Endometrial microvascular endothelial cells (primary cell): ENCODE measurements around the gene GLIS2. TPM values are rescaled to one million over a fixed set of nuclear protein-coding genes. Genes with fewer than 3 reads are reported as not detected.

Experiments used
- in situ Hi-C: cut with HindIII; loops from 2 replicates; pipeline ENCODE4 v1.10.0; 2017; ENCODE audit warnings: low sequenced_read_pairs, low pct_unique_long_range_greater_than_20kb; ENCODE audit errors: inconsistent ontology term
- total RNA-seq: library from RNA; depleted of rRNA; stranded (reverse); fragments of >200 nt; gene quantifications from one replicate; pipeline ENCODE4 v1.2.3, GENCODE V29; 2015; ENCODE audit errors: inconsistent ontology term

Gene GLIS2
- total RNA-seq, 1 donor from 2014 or later: 2.8 TPM

DNA sequence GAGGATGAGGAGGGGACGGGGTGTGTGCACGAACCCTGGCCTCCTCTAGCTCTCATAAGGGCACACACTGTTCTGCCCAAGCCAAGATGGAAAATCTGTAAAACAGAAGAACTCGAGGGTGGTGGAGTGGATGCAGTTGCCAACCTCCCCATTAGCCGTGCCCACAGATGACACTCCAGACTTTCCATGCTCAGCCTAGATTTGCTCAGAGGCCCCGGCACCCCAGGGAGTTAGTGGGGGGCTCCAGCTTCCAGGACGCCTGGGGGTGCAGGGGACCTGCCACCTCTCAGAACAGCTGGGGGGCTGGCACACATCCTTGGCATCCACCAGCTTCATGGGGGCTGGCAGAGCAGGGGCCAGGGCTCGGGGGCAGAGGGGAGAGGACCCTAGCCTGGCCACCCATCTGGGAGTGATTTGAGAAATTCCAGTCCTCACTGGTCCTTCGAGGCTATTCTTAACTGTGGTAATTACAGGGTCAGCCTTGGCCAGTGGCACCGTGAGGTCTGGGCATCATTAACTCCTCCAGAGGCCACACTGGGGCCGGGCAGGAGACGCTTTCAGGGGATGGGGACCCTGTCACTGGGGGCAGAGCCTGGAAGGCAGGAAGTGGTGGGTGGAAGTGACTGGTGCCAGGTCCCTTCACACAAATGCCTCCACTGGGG, 70.1 kb downstream of the GLIS2 start:
- in situ Hi-C loops: no loop called here

GRCh38 chr16:4386451-4386805, 70.6 kb downstream of the GLIS2 start:
- in situ Hi-C loops: no loop called here

DNA sequence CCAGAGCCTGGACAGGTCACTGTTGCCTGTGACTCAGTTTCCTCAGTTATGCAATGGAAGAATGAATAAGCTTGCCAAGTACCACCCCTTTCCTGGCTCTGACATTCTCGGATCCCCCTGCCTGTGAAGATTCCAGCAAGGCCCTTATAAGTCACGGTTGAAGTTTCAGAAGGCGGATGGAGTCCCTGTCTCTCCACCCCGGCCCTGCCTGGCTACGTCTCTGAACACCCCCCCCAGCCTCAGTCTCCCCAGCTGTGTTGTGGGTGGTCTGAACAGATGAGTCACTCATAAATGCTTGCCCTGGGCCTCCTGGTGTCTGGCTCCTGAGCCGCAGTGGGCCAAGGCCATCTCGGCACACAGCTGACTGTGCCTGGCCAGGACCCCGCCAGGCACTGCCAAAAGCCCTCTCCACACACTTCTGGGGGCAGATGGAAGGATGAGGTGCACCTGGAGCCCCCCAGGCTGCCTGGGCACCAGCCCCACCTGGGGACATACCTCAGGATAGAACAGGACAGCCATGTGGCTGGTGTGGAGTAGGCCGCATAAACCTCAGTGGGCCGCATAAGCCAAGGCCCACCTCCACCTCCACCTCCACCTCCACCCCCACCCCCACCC, 71.2 kb downstream of the GLIS2 start:
- in situ Hi-C loops: no loop called here

- in situ Hi-C loops: no loop called here
Observed at GRCh38 chr16:4387781-4388180, 71.9 kb downstream of the GLIS2 start.

- in situ Hi-C loops: no loop called here
Observed at GRCh38 chr16:4388271-4389021, 72.6 kb downstream of the GLIS2 start.

Other genes with a start within 250 kb of the GLIS2 start
- 24.2 TPM for gene ADCY9, start 199.6 kb upstream of the GLIS2 start, total RNA-seq
- gene SRL, start 74.0 kb upstream of the GLIS2 start, total RNA-seq: not detected
- gene TFAP4, start 43.0 kb upstream of the GLIS2 start, total RNA-seq: 2.9 TPM
- 39.7 TPM for gene PAM16, start 35.3 kb downstream of the GLIS2 start, total RNA-seq
- 0.09 TPM for gene VASN, start 55.8 kb downstream of the GLIS2 start, total RNA-seq
- gene CORO7, start 100.5 kb downstream of the GLIS2 start, total RNA-seq: 28.6 TPM
- gene DNAJA3, start 109.8 kb downstream of the GLIS2 start, total RNA-seq: 48.5 TPM
- 96.9 TPM for gene NMRAL1, start 158.6 kb downstream of the GLIS2 start, total RNA-seq
- gene HMOX2, start 160.3 kb downstream of the GLIS2 start, total RNA-seq: 103 TPM
- gene CDIP1, start 222.7 kb downstream of the GLIS2 start, total RNA-seq: 14.3 TPM
- gene C16orf96, start 240.3 kb downstream of the GLIS2 start, total RNA-seq: not detected